Activated CD4-positive, CD25-positive, alpha-beta regulatory T cell treated with anti-CD3 and anti-CD28 coated beads, Interleukin-2, amount 50 U/mL, for 16 hours (primary cell): Measurements from ENCODE around the gene KCNH5.

ENCODE experiments used
- DNase-seq: peaks from one replicate; pipeline ENCODE4 v3.0.0-alpha.2; 2020; ENCODE audit warnings: low read depth, low spot score

KCNH5 gene

GRCh38 chr14:62988967-62989366 lies 56.3 kb downstream of the KCNH5 start:
- DNase-seq = no peak

GRCh38 chr14:62983821-62984220 lies 61.4 kb downstream of the KCNH5 start:
- no peak for DNase-seq

- no peak for DNase-seq
Measured at GRCh38 chr14:62980693-62981092, 64.6 kb downstream of the KCNH5 start.

- DNase-seq = no peak
Measured at GRCh38 chr14:62957562-62957961, 87.7 kb downstream of the KCNH5 start.

GRCh38 chr14:62956413-62956812 lies 88.8 kb downstream of the KCNH5 start:
- DNase-seq = no peak

GRCh38 chr14:62954165-62954564 lies 91.1 kb downstream of the KCNH5 start:
- DNase-seq = no peak

- DNase-seq = no peak
Measured at GRCh38 chr14:62952226-62952625, 93.0 kb downstream of the KCNH5 start.

- DNase-seq = no peak
Measured at GRCh38 chr14:62947301-62947700, 98.0 kb downstream of the KCNH5 start.

- DNase-seq = no peak
Measured at GRCh38 chr14:62946221-62946620, 99.0 kb downstream of the KCNH5 start.

- no peak for DNase-seq
Measured at GRCh38 chr14:62943202-62943601, 102.1 kb downstream of the KCNH5 start.

- no peak for DNase-seq
Measured at GRCh38 chr14:62939970-62940369, 105.3 kb downstream of the KCNH5 start.

GRCh38 chr14:62938778-62939177 lies 106.5 kb downstream of the KCNH5 start:
- DNase-seq = no peak

GRCh38 chr14:62934439-62934838 lies 110.8 kb downstream of the KCNH5 start:
- no peak for DNase-seq

- no peak for DNase-seq
Measured at GRCh38 chr14:62921466-62921865, 123.8 kb downstream of the KCNH5 start.

GRCh38 chr14:62916551-62916950 lies 128.7 kb downstream of the KCNH5 start:
- no peak for DNase-seq

GRCh38 chr14:62914873-62915272 lies 130.4 kb downstream of the KCNH5 start:
- no peak for DNase-seq

GRCh38 chr14:62914025-62914424 lies 131.2 kb downstream of the KCNH5 start:
- DNase-seq = no peak

GRCh38 chr14:62908506-62908905 lies 136.8 kb downstream of the KCNH5 start:
- no peak for DNase-seq

- no peak for DNase-seq
Measured at GRCh38 chr14:62905566-62905965, 139.7 kb downstream of the KCNH5 start.

GRCh38 chr14:62897771-62898170 lies 147.5 kb downstream of the KCNH5 start:
- no peak for DNase-seq

GRCh38 chr14:62896932-62897456 lies 148.3 kb downstream of the KCNH5 start:
- no peak for DNase-seq

GRCh38 chr14:62894736-62895135 lies 150.5 kb downstream of the KCNH5 start:
- no peak for DNase-seq

GRCh38 chr14:62889364-62889763 lies 155.9 kb downstream of the KCNH5 start:
- no peak for DNase-seq

GRCh38 chr14:62886461-62886860 lies 158.8 kb downstream of the KCNH5 start:
- no peak for DNase-seq
